T47D (cell line): Measurements from ENCODE around the gene ATF4.
"Not testable (repeated sequence)": the region's sequence is repeated elsewhere in the genome, so short reads cannot be mapped to it uniquely, and the experiment has no call there.

Experiments used
- DNase-seq, 2 experiments: peaks; one replicate each; pipeline versions ENCODE4 v3.0.0 to v3.0.0-alpha.2; 2011 to 2012; ENCODE audit warnings: low read depth in 1 of 2, low spot score in 1 of 2
- JUND ChIP-seq: IDR thresholded peaks from 2 replicates; pipeline ENCODE4 v1.6.1; 2012; ENCODE audit warnings: low read depth
- in situ Hi-C: cut with HindIII; loops from 2 replicates; pipeline ENCODE4 v1.10.0; 2016; ENCODE audit warnings: low sequenced_read_pairs, low pct_unique_long_range_greater_than_20kb

ATF4 gene

DNA sequence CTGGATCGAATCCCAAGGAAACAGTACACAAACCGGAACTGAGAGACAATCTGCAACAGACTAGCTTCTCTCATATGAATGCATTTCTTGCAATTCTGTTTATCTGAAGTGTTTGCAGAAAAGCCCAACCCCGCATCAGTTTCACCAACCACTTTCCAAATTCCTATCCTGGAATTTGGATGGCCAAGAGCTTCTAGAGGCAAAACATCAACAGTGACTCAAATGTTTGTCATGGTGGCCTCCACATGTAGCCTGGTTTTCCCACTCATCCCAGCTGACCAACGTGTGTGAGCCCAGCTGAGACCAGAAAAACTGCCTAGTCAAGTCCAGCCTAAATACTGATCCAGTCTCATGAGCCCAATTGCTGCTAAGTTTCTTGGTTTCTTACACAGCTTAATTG is 26.6 kb upstream of the ATF4 start:
- in situ Hi-C loops: no loop called here

DNA sequence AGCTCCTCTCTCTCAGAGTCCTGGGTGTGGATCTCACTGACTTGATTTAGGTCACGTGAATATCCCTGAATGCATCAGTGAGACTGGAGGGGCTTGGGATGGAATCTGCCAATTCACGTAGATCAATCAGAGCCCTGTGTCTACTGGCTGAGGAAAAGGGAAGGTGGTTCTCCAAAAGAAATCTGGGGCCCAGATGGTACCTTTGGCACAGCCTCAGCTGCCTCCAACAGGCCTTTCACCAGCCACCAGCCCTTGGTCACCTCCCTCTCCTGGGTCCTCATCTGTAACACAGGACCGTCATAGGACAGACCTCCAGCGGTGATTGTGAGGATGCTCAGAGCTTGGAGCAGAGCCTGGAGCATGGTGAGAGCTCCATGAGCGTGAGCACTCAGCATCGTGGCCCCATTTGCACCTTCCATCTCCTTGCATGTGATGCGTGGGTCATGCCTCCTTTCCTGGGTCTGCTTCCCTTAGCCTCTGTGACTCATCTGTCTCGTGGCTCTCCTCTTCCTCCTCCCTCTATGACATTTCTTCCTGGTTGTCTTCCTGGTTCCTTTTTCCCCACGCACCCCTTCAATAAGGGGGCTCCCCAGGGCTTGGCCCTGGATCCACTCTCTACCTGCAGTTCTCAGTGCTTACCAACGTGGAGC is 25.8 kb upstream of the ATF4 start:
- DNase-seq: no peak
- in situ Hi-C loops: no loop called here
- no peak for TF ChIP-seq JUND

More for the DNA sequence above, 26.6 kb upstream of the ATF4 start:
- DNase-seq: no peak
- no peak for TF ChIP-seq JUND

- in situ Hi-C loops: no loop called here
- TF ChIP-seq JUND: no peak
- DNase-seq: peak in 1 of 2 experiments; percentile 82
These were observed 24.1 kb upstream of the ATF4 start for GRCh38 chr22:39496131-39496838.

DNA sequence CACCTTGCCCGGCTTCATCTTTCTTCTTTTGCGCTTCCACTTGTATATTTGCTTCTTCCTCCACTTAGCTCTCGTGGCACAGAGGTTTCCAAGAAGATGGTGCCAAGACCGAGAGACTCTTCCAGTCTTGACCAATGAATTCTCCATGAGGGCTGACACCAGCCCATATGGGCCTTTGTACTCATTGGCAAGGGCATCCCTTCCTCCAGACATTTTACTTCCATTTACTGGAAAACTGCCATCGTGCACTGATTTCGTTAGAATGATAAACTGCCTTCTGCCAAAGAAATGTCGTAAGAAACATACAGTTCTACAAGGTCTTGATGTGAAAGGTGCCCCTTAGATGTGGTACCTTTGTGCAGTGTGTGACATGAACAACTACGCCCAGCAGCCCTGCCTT is 22.9 kb upstream of the ATF4 start:
- no peak for TF ChIP-seq JUND
- in situ Hi-C loops: no loop called here
- no peak for DNase-seq

GRCh38 chr22:39498368-39498767 is 22.0 kb upstream of the ATF4 start:
- TF ChIP-seq JUND: no peak
- no peak for DNase-seq
- in situ Hi-C loops: no loop called here

- no peak for TF ChIP-seq JUND
- in situ Hi-C loops: no loop called here
- DNase-seq: no peak
These were observed 21.6 kb upstream of the ATF4 start for GRCh38 chr22:39498802-39499201.

- in situ Hi-C loops: no loop called here
- no peak for DNase-seq
- TF ChIP-seq JUND: no peak
These were observed 20.3 kb upstream of the ATF4 start for GRCh38 chr22:39500101-39500500.

- no peak for TF ChIP-seq JUND
- in situ Hi-C loops: no loop called here
- no peak for DNase-seq
These were observed 18.7 kb upstream of the ATF4 start for GRCh38 chr22:39501644-39502108.

GRCh38 chr22:39502109-39502788 is 18.1 kb upstream of the ATF4 start, which contains the start of gene MIEF1:
MIEF1 (plus strand) TSS chr22:39502290; CDS start chr22:39511295, 9,005 bp downstream.
- peak; percentile 70 to 95 for DNase-seq
- TF ChIP-seq JUND: no peak
- in situ Hi-C loops: no loop called here

GRCh38 chr22:39502789-39503409 is 17.5 kb upstream of the ATF4 start:
- TF ChIP-seq JUND: no peak
- in situ Hi-C loops: no loop called here
- DNase-seq: no peak

DNA sequence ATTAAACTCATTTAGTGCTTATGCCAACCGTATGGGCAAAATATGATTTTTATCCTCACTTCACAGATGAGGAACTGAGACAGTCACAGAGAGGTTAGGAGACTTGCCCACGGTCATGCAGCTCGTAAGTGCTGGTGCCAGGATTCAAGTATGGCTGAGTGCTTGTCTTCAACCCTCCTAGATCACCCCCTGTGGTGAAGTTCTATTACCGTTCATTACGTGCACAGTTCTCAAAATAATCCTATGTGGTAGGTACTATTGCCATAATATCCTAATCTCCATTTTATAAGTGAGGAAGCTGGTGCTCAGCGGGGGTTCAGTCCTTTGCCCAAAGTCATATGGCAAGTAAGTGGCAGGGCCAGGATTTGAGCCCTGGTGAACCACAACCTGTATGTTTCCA is 16.7 kb upstream of the ATF4 start:
- no peak for TF ChIP-seq JUND
- DNase-seq: no peak
- in situ Hi-C loops: no loop called here

DNA sequence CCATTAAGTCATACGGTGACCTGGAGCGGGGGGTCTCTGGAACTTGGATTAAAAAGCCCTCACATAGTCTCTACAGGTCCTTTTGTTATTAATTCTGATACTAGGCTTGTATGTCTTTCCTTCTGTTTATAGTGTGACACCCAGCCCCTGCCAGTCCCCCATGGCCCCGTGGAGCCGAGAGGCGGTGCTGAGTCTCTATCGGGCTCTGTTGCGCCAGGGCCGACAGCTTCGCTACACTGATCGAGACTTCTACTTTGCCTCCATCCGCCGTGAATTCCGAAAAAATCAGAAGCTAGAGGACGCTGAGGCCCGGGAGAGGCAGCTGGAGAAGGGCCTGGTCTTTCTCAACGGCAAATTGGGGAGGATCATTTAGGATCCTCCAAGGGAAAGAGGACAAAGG is 16.3 kb upstream of the ATF4 start:
- no peak for DNase-seq
- in situ Hi-C loops: no loop called here
- TF ChIP-seq JUND: no peak

DNA sequence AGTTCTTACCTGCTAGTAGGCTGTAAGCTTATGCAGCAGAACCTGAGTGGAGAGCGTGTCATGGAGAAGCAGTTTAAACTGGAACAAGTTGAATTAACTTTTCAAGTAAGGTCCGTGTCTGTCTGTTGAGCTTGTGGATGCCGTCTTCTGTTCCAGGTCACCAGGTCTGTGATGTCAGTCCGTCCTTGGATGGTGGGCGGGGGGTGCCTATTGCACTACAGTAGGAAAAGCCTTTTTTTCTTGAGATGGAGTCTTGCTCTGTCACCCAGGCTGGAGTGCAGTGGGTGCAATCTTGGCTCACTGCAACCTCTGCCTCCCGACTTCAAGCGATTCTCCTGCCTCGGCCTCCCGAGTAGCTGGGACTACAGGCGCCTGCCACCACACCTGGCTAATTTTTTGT is 13.3 kb upstream of the ATF4 start:
- in situ Hi-C loops: not testable (repeated sequence)

More for the DNA sequence above, 13.3 kb upstream of the ATF4 start:
- DNase-seq: not testable (repeated sequence)
